HG03196 (cell line): ENCODE results near the gene SENP6.
A peak's percentile ranks its signal among the peaks of the same experiment; 100 is the strongest.
"Not testable (repeated sequence)": the region's sequence is repeated elsewhere in the genome, so short reads cannot be mapped to it uniquely, and the experiment has no call there.

ENCODE experiments used
- ATAC-seq: cut with Tn5 transposase; IDR thresholded peaks from one replicate; pipeline ENCODE4 v1.9.1; 2021; ENCODE audit not compliant: unreplicated experiment

Gene SENP6

DNA sequence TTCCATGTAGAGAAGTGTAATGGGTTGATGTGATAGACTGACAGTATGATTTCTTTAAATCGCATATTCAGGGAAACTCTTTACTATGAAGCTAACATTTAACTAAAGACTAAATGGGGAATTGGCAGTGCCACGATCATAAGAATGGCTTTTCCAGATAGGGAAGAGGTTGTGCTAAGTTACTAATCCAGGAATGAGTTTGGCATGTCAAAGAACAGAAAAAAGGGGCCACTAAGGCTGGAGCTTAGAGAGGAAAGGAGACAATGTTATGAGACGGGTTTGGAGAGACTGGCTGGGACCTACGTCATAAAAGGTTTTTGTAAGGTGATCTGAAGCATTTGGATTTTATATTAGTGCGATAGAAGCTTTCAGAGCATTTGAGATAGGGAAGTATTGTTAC is 40.6 kb downstream of the SENP6 start:
- ATAC-seq, result no peak

DNA sequence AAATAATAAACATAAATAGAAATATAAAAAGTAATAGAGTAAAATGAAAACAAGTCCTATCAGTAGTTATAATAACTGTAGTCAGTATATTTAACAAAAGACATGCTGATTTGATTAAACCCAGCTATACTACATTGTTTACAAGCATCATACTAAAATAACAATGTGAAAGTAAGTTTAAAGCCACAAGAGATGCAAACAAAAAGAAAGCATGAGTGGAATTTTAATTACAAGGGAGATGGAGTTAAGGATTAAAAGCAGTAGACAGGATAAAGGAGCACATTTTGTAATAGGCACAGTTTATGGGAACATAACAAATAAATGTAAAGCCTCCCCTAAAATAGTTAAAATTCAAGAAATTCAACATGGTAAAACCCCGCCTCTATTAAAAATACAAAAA is 41.5 kb downstream of the SENP6 start:
- no peak for ATAC-seq

DNA sequence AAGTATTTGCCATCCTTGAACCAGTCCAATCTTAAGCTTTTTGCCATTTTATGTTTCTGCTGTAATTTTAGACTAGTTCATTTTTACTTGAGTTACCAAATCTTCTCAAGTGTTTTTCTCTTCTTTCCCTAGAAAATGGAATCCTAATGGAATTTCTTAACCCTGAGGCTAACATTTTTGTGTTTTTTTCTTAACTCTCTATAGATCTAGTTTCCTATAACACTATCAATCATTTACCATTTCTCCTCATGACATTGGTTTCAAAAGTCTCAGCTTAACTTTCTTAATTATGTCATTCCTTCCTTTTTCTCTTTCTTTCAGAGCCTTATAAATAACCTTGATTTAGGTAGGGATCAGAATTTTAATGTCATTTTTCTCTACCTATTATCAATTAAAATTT is 54.8 kb downstream of the SENP6 start:
- ATAC-seq, result no peak

DNA sequence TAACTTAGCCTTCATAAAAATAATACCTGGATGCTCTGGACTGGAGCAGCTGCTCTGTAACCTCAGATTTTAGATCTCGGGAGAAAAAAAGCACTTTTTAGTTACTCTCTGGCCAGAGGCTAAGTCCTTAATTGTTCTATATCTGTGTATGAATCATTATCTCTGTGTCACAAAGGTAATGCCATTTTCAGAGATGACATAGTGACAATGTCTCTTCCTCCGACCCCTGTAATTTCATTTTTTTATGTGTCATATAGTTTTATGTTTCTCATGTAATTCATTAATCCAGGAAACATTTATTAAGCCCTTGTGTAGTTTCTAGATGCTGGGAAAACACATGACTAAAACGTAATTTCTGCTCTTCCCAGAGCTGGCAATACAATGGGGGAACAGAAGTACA is 55.6 kb downstream of the SENP6 start:
- no peak for ATAC-seq

DNA sequence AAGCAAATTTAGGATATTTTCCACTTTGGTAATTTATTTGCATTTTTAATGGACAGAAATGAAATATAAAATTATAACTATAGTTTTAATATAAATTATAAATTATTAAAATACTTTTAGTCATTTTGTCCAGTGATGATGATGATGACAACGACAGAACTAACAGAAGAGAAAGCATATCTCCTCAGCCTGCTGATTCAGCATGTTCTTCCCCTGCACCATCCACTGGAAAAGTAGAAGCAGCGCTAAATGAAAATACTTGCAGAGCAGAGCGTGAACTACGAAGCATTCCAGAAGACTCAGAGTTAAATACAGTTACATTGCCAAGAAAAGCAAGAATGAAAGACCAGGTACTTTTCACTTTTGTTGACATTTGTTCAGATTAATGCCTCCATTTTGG is 64.9 kb downstream of the SENP6 start:
- ATAC-seq, result no peak

DNA sequence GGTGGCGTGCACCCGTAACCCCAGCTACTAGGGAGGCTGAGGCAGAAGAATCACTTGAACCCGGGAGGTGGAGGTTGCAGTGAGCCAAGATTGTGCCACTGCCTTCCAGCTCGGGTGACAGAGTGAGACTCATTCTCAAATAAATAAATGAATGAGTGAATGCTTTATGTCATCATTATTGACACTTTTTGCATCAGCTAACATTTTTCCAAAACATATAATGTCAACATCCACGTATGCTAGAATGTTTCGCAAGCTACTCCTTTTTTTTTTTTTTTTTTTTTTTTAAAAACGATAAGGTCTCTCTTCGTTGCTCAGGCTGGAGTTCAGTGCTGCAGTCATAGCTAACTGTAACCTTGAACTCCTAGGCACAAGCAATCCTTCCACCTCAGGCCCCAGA is 72.2 kb downstream of the SENP6 start:
- no peak for ATAC-seq

DNA sequence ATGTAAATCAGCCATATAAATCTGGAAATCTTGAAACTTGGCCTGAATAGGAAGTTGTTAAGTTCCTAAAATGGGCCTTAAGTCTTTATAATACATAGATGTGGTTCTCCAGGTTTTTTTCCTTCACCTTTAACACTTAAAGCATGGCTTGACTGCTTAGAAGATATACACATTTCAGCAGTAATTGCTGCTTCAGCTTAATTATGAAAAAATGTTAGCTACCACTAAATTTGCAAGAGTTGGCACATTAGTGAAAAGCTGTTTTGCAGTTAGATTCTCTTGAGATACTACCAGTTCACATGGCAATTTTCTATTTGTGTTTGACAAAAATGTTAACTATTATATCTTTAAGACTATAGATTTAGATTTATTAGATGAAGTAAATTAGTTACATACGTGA is 74.7 kb downstream of the SENP6 start:
- ATAC-seq, result no peak

DNA sequence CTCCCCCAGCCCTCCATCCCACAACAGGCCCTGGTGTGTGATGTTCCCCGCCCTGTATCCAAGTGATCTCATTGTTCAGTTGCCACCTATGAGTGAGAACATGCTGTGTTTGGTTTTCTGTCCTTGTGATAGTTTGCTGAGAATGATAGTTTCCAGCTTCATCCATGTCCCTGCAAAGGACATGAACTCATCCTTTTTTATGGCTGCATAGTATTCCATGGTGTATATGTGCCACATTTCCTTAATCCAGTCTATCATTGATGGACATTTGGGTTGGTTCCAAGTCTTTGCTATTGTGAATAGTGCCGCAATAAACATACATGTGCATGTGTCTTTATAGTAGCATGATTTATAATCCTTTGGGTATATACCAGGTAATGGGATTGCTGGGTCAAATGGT is 80.9 kb downstream of the SENP6 start:
- not testable (repeated sequence) for ATAC-seq

DNA sequence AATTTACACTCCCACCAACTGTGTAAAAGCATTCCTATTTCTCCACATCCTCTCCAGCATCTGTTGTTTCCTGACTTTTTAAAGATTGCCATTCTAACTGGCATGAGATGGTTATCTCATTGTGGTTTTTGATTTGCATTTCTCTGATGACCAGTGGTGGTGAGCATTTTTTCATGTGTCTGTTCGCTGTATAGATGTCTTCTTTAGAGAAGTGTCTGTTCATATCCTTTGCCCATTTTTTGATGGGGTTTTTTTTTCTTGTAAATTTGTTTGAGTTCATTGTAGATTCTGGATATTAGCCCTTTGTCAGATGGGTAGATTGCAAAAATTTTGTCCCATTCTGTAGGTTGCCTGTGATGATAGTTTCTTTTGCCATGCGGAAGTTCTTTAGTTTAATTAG is 81.3 kb downstream of the SENP6 start:
- ATAC-seq, result not testable (repeated sequence)

DNA sequence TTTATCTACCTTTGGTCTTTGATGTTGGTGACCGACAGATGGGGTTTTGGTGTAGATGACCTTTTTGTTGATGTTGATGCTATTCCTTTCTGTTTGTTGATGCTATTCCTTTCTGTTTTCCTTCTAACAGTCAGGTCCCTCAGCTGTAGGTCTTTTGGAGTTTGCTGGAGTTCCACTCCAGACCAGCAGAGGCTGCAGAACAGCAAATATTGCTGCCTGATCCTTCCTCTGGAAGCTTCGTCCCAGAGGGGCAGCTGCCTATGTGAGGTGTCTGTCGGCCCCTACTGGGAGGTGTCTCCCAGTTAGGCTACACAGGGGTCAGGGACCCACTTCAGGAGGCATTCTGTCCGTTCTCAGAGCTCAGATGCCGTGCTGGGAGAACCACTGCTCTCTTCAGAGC is 85.9 kb downstream of the SENP6 start:
- not testable (repeated sequence) for ATAC-seq

DNA sequence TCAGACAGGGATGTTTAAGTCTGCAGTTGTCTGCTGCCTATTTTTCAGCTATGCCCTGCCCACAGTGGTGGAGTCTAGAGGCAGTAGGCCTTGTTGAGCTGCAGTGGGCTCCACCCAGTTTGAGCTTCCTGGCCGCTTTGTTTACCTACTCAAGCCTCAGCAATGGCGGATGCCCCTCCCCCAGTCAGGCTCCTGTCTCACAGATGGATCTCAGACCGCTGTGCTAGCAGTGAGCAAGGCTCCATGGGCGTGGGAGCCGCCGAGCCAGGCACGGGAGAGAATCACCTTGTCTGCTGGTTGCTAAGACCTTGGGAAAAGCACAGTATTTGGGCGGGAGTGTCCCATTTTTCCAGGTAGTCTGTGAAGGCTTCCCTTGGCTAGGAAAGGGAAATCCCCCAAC is 86.3 kb downstream of the SENP6 start:
- ATAC-seq, result not testable (repeated sequence)

DNA sequence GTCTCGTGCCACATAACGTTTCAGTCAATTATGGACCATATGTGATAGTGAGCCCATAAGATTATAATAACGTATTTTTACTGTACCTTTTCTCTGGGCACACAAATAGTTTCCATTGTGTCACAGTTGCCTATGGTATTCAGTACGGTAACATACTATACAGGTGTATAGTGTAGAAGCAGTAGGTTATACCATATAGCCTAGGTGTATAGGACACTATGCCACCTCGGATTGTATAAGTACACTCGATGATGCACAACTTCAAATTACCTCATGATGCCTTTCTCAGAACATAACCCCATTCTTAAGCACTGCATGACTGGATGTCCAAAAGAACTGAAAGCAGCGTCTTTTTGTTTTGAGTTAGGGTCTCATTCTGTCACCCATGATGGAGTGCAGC is 87.9 kb downstream of the SENP6 start:
- no peak for ATAC-seq

DNA sequence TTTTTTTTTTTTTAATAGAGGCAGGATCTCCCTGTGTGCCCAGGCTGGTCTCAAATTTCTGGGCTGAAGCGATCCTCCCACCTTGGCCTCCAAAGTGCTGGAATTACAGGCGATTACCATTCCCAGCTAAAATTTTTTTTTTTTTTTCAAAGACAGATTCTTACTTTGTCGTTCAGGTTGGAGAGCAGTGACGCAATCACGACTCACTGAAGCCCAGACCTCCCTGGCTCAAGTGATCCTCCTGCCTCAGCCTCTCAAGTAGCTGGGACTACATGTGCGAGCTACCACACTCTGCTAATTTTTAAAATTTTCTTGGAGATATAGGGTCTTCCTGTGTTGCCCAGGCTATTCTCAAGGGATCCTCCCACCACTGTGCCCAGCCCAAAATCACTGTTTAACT is 89.3 kb downstream of the SENP6 start:
- ATAC-seq, result no peak

DNA sequence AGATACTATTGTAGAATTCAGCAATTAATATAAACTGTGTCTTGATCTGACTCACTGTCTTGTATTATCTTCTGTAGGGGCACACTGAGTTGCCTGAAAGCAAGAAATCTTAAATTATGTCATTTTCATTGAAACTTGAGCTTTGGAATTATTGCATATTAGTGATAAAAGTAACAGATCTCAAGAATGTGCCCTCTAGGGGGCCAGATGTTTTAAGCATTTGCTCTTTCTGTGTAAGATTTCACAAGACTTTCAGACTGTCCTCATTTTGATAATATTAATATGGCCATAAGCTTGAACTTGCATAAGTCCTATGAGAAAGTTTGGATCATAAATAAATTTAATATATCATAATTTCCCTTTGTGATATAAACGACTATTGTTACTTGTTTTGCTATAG is 91.9 kb downstream of the SENP6 start:
- no peak for ATAC-seq

DNA sequence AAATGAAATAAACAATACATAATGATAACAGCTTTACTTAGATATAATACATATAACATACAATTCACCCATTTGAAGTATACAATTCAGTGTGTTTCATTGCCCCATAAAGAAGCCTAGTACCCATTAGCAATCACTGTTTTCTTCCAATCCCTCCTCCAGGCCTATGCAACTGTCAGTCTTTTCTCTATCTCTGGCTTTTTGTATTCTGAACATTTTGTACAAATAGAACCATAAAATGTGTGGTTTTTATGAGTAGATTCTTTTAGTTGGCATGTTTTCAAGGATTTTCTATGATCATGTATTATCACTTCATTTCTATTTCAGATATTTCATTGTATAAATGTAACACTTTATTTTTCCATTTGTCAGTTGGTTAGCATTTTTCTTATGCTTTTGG is 92.7 kb downstream of the SENP6 start:
- ATAC-seq, result no peak

DNA sequence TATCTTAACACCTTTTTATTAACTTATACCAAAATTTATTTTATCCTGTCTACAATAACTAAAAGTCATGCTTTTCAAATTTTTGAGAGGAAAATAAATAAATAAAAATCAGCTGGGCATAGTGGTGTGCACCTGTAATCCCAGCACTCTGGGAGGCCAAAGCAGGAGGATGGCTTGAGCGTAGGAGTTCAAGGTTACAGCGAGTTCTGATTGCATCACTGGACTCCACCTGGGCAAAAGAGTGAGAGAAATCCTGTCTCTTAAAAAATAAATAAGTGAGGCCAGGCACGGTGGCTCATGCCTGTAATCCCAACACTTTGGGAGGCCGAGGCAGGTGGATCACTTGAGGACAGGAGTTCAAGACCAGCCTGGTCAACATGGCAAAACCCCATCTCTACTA is 106.7 kb downstream of the SENP6 start:
- ATAC-seq, result not testable (repeated sequence)

DNA sequence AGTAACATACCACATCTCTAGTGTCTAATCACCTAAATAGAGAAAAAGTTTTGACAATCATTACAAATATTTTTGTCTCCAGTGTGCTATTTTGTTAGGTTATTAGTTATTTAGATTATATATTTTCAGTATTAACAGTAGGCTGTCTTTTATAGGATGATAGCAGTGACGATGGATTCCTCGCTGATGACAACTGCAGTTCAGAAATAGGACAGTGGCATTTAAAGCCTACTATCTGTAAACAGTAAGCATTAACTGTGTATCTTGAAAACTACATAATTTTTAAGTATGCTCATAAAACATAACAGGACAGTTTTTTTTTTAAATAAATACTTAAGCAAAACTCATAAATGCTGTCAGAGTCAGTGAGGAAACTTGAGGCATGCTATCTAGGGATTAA is 109.5 kb downstream of the SENP6 start:
- no peak for ATAC-seq

DNA sequence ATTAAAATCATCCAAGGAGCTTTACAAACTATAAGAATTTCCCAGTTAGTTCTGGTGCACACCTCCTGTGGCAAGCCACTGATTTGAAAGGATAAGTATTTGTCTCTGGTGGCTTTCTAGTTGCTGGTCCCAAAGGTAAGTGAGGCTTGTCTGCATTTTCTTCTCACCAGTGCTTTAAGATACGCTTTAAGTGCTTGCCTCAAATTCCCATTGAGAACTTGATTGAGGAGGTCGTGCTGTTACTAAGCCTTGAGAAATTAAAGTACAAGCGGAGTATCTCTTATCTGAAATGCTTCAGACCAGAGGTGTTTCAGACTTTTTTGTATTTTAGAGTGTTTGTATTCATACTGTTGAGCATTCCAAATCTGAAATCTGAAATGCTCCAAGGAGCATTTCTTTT is 117.5 kb downstream of the SENP6 start:
- no peak for ATAC-seq

DNA sequence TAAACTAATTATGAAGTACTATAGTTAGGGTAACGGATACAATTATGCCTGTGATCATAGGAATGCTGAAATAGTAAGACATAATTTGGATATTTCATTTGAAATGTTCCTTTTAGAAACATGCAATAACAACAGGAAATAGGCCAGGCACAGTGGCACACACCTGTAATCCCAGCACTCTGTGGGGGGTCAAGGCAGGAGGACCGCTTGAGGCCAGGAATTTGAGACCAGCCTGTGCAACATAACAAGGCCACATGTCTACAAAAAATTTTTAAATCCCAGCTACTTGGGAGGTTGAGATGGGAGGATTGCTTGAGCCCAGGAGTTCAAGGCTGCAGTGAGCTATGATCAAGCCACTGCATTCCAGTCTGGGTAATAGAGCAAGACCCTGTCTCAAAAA is 121.7 kb downstream of the SENP6 start:
- no peak for ATAC-seq

DNA sequence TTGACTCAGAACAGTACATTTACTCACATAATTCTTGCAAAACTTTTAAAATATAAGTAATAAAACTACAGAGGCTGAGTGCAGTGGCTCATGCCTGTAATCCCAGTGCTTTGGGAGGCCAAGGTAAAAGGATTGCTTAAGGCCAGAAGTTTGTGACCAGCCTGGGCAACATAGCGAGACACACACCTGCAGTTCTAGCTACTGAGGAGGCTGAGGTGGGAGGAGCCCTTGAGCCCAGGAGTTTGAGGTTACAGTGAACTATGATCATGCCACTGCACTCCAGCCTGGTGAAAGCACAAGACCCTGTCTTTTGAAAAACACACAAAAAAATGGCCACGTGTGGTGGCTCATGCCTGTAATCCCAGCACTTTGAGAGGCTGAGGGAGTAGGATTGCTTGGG is 125.5 kb downstream of the SENP6 start:
- ATAC-seq, result no peak

DNA sequence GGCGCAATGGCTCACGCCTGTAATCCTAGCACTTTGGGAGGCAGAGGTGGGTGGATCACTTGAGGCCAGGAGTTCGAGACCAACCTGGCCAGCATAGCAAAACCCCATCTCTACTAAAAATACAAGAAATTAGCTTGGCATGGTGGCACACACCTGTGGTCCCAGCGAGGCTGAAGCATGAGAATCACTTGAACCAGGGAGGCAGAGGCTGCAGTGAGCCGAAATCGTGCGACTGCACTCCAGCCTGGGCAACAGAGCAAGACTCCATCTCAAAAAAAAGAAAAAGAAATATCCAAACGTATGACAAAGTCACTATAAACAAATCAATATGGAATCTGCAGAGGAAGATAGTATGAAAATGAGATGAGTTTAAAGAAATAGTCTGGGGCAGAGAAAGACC is 129.3 kb downstream of the SENP6 start:
- ATAC-seq, result not testable (repeated sequence)

DNA sequence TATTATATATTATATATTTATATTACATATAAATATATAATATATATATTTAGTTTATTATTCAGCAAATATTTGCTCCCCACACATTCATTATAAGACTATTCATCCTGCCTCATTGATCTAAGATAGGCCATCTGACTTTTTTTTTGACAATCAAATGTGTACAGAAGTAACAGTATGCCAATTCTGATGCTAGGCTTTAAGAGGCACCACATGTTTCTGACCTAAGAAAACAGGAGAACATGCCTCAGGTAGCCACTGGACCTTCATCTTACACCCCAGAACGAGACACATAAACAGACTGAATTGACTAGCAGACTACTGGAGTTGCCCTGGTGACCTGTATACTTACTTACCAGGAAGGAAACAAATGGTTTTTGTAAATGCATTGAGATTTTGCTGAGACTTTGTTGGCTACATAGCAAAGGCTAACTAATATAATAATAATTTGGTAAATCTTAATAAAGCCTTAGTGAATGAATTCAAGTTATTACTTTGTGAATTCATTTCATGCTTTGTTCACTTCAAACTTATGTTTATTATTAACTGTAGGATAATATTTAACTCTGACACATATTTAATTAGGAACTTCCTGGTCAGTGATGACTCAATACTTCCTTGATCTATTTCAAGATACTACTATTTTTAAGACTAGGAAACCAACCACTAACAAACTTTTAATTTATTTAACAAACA is 134.0 kb downstream of the SENP6 start:
- ATAC-seq, result peak; percentile 92

DNA sequence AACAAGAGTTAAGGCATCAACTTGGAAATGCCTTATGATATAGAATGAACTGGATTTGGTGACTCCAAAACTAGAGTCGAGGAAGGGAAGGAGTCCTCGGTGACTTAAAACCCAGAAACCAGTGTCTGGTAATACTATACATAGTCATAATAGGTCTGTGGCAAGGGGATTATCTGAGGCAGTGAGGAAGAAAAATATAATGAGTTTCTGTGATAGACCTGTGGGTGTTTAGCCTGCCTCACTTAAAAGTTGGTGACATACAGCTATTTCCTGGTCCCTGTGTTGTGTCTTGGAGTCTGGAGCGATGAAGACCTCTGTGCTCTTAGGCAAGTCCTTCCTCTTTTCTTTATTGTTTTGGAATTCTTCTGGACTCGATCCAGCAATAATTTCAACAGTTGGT is 142.3 kb downstream of the SENP6 start:
- no peak for ATAC-seq

DNA sequence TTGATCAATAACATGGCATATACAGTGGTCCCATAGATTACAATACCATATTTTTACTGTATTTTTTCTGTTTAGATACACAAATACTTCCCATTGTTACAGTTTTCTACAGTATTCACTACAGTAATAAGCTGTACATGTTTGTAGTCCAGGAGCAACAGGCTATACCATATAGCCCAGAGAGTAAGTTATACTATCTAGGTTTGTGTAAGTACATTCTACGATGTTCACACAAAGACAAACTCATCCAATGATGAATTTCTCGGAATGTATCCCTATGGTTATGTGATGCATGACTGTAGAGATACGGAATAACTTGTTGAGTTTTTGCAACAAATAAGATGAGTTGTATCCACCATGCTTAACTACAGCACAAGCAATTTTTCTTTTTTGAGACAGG is 143.7 kb downstream of the SENP6 start:
- ATAC-seq, result no peak
